HG02571 (cell line): ENCODE results near the gene CFAP92.
"Not testable (repeated sequence)": the region's sequence is repeated elsewhere in the genome, so short reads cannot be mapped to it uniquely, and the experiment has no call there.

Experiments
- ATAC-seq: cut with Tn5 transposase; IDR thresholded peaks from one replicate; pipeline ENCODE4 v1.9.1; 2021; ENCODE audit warnings: mild to moderate bottlenecking, moderate library complexity; ENCODE audit not compliant: unreplicated experiment

CFAP92 gene

DNA sequence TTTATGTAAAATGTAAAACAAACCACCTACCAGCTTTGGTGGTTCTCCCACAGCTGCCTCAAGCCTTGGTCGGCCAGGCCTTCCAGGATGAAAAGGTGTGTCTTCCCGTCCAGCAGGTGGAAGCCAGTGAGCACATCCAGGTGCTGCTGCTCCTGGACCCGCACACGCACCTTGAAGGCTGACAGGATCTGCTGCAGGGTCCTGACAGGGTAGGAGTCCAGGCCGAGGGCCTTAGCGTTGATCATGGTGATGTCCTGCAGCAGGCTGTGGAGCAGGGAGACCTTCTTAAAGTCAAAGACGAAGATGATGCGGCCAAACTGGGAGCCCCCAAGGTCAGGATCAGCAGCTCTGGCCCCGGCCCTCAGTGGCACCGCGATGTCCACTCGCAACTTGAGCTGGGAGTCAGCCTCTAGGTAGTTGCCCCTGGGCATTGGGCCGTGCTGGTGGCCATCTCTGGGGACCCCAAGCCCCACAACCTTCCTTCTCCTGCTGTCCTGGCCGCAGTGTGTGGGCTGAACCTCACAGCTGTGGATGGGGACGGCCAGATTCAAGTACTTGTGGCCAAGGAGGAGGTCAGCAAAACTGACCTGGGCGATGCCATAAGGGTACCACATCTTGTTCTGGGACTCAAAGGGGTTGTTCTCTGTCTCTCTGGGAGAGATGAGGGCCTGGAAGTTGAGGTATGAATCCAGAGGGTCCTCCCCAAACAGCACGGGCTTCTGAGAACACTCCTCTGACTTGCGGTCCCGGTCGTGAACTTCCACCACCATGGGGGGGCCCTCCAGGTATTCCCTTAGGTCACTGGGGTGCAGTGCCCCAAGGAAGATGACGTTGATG is 48.6 kb downstream of the CFAP92 start:
- no peak for ATAC-seq

DNA sequence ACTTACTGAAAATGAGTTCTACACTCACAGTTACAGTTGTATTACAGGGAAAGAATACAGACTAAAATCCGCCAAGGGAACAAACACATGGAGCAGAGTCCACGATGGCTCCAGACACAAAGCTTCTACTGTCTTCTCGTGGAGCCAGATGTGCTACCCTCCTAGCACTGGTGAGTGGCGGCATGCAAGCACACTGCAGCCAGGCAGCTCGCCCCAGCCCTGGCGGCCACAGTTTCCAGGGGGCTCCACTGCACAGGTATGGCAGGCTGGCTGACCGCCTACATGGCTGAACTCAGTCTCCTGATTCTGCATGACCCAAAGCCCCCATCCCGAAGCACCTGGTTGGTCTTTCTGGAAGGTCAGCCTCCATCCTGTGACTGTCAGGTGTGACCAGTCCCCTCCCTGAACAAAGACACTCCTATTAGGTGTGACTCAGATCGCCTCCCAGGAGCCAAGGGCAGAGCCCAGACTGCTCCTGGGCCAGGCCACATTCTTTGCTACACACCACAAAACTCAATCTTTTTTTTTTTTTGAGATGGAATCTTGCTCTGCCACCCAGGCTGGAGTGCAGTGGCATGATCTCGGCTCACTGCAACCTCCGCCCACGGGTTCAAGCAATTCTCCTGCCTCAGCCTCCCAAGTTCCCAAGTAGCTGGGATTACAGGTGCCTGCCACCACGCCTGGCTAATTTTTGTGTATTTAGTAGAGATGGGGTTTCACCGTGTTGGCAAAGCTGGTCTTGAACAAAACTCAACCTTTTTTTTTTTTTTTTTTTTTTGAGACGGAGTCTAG is 51.5 kb downstream of the CFAP92 start:
- no peak for ATAC-seq

DNA sequence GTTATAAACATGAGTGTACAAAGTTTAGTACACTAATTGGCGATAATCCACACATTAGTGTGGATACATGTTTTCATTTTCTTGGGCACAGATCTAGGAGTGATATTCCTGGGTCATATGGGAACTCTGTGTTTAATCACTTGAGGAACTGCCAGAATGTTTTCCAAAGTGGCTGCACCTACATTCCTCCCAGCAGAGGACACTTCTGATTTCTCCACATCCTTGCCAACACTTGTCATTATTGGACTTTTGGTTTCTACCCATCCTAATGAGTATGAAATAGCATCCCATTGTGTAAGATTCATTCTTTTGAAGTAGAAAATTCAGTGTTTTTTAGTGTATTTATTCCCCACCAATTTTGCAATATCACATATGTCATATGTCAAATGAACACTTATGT is 53.6 kb downstream of the CFAP92 start:
- ATAC-seq: no peak

DNA sequence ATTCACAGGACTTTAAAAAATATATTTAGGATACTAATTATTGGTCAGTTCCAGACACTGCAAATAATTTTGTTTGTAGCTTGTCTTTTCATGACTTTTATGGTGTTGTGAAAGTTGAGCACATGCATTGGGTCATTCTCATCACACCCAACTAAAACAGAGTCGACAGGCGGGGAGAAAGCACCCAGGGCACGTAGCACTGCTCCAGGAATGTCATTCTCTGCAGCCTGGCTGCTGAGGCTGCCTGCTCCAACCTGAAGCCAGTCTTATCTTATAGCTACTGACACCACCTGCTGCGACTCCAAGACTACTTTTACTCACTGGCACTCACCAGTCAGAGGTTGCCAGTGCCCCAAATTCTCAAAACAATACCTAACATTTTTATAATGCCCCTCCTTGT is 57.5 kb downstream of the CFAP92 start:
- ATAC-seq: no peak

DNA sequence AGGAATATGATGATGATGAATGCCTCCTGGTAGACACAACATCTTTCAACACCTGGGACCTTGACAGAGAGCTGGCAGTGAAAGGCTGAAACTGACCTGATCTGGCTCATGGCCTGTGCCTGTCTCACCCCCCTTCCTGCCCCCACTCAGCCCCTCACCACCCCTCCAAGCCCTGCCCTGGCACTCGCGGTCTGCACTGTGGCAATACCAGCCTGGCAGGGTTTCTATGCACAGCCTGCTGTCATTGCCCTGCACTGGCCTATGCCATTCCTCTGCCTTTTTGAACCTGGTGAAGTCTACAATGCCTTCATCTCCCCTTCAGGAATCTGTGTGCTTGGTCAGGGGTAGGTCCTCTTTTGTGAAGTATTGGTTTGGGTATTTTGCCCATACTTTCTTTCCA is 58.0 kb downstream of the CFAP92 start:
- ATAC-seq: no peak

DNA sequence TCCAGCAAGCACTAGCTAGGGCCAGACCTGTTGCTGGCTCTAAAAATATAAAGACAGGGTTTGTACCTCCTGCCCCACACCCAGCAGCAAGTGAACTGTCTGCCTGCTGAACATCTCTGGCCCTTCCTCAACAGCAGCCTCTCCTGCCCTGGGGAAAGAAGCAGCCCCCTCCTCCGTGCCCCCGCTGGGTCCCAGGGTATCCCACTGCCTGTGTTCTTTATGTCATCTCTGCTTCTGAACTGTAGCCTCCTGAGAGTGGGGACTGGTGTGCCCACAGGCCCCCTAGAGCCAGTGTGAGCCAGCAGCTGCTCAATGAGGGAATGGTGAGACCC is 60.0 kb downstream of the CFAP92 start:
- ATAC-seq: no peak

DNA sequence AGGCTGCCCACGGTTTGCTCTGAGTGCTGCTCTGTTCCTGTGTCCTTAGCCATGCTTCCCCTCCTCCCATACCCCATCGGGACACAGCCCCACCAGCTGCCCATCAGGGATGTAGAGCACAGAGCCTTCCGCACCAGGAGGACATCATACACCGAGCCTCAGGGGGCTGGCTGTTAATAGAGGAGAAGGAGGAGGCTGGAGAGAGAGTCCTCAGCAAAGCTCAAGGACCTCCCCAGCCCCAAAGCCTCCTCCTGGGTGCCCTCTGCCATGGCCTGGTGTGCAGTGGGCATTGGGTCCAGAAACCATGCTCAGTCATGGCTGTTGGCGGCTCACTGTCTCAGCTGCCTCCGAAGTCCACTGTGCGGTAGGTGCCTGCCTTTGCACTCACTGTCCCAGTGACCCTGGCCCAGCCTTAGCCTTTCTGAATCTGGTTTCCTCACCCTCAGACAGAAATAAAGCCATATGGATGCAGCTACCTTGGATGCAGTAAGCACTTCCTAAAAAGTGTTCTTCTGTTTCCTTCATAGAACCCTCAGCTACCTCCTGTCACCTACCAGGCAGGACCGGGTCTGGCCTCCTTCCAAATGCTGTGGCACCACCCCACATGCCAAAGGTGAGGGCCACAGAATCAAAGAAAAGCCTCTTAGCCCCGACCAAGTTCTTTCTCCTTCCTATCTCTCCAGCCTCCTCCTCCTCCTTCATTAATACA is 60.5 kb downstream of the CFAP92 start:
- ATAC-seq: no peak

DNA sequence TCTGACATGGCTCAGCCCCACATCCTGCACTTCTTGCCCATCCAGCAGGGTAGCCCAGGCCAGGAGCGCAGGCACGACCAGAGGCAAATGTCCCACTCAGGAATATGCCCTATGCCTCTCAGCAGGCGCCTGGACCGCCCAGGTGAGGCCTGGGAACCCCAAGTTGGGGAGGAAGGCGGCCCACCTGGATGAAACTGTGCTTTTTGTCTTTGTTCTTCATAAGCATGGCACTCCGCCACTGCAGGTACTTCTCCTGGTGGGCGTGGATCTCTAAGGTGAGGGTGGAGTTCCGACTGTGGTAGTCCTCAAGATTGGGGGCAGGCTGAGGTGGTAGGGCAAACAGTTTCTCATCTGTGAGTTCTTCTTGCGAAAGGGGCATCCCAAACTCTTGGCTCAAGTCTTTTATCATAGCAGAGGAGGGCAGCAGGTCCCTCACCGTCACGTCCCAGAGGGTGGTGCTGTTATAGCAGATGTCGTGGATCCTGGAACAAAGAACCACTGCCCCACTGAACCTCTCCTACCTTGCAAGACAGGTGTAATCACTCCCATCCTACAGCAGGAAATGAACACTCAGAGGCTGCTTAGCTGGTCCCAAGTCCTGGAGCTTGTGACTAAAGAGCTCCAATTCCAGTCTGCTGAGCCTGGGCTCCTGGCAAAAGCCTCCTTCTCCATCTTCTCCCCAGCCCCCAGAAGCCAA is 61.2 kb downstream of the CFAP92 start:
- no peak for ATAC-seq

DNA sequence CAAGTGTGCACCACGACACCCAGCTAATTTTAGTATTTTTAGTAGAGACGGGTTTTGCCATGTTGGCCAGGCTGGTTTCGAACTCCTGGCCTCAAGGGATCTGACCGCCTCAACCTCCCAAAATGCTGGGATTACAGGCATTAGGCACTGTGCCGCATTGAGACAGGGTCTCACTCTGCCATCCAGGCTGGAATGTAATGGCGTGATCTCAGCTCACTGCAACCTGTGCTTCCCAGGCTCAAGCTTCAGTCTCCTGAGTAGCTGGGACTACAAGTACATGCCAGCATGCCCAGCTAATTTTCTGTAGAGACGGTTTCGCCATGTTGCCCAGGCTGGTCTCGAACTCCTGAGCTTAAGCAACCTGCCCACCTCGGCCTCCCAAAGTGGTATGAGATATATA is 62.8 kb downstream of the CFAP92 start:
- ATAC-seq: no peak

DNA sequence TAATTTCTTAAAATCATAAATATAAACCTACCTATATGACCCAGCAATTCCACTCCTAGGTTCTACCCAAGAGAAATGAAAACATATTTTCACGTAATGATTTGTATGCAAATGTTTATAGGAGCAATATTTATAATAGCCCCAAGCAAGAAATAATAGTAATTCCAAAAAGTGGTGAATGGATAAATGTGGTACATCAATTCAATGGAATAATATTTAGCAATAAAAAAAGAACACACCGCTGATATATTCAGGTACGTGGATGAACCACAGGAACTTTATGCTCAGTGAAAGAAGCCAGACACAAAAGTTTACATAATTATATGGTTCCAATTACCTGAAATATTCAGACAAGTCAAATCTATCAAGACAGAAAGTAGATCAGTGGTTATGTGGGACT is 64.5 kb downstream of the CFAP92 start:
- no peak for ATAC-seq

DNA sequence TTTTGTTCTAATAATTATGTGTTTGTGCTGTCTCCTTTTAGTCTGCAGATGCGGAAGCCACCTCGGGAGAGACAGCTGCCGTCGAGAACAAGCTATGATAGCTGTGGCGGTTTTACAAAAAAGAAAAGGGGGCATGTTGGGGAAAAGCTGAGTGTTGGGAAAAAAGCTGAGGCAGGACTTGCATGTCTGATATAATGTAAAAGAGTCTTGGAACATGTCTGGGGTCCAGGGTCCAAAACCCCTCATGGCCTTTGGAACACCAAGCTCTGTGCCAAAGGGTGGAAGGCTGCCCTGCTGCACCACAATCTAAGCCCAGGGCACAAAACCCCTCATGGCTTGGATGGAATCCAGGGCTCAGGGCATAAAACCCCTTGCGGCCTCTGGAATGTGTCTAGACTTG is 69.9 kb downstream of the CFAP92 start:
- ATAC-seq: not testable (repeated sequence)

DNA sequence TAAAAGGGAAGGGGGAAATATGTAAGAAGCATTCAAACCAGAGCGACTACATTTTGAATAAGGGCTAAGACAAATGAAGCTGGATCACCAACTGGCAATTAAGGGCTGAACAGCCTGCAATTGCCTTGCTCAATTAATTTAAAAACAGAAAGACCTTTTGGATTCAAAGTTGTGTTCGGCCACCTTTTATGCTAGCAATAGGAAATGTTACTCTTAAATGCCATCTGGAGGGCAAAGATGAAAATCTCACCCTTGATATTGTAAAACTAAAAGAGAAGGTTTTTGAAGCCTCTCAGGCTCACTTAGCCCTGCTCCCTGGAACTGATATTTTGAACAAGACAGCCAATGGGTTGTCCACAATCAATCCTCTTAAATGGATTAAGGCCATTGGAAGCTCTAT is 70.3 kb downstream of the CFAP92 start:
- no peak for ATAC-seq

DNA sequence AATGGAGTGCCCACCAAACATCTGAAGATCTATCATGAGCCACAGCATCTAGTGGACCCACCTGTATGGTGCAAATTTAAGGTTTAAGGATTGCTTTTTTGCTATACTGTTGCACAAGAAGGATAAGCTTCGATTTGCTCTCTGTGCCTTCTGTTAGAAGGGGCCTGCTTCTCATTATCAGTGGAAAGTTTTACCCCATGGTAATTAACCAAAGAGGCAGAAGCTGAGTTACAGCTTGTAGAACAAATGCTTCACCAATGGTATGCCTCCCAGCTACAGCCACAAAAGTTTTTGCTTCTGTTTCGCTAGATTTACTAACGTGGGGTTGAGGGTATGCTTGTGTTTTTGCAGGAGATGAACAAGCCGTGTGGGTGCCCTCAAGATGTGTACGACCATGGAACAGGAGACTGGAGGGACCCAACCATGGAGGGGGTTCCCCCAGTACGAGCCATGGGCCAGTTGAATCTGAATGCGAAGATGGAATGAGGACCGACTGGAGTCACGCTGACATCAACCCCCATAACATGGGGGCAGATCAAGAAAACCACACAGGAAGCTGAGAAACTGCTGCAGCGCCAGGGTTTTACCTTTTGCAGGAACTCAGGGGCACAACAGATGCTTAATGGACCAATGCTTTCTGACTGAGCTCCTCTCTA is 70.9 kb downstream of the CFAP92 start:
- ATAC-seq: no peak

DNA sequence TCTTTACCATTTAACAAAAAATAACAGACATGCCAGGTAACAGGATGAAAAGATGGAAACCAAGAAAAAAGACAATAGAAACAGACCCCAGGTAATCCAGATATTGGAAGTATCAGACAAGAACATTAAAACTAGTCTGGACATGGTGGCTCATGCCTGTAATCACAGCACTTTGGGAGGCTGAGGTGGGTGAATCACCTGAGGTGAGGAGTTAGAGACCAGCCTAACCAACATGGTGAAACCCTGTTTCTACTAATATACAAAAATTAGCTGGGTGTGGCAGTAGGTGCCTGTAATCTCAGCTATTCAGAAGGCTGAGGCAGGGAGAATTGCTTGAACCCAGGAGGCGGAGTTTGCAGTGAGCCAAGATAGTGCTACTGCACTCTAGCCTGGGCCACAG is 73.9 kb downstream of the CFAP92 start:
- no peak for ATAC-seq

DNA sequence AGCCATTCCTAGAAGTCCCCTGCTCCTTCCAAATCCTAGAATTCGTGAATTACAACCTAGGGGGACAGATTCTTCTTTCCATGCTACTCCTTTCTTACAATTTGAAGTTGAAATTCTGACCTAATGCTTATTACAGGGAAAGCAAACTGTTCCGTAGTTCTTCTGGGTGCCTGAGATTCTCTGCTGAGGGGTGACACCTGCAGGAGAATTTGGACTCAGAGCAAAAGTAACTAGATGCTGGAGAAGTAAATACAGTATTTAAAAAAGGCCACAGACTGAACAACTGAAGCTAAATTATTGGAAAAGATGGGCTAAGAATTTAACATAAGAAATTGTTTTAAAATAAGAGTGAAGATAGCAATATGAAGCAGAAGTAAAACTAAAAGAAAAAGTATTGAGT is 76.6 kb downstream of the CFAP92 start:
- ATAC-seq: no peak

DNA sequence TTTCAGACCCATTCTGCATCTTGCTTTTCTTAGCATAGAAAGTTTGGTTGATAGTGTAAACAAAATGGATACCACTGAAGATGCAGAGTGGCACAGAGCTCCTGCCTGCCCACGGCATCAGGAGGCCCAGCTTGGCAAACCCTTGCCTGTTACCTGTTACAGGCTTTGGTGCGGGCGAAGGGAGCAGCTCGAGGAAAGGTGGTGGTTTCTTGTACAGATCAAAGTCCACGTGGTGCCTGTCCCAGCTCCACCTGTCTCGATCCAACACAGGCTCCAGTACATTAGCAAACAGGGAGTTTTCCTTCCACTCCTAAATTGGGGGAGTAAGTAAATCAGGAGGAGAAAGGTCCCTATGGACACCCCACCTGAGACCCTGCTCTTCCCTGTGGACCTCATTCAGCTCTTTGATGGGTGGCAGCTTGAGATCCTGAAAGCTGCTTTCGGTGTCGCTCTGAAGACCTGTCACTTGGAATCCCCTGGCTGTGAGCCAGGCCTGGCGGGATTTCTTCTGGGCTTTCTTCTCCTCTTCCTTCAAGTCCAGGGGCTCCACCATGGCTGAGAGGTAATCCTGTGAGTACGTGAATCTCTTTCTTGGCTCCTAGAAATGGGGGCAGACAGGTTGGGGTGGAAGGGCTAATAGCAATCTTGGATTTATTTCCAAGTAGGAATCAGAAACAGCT is 78.8 kb downstream of the CFAP92 start:
- no peak for ATAC-seq

DNA sequence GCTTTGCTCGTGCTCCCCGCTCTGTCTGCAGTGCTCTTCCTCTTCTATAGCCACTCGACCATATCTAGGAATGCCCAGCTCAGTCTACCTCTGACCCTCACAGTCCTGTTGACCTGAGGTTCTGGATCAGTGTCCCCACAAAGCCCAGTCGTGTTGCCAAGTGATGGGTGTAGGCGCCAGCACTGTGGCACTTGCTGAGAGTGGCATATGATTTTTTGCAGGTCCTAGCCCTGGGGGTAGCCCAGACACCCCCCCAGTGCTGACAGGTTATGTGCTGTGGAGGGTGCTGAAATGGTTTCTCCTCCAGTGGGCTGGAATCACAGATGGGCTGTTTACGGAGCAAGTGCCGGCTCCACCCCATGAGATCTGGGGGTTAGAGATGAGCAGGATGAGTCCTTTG is 82.0 kb downstream of the CFAP92 start:
- no peak for ATAC-seq

DNA sequence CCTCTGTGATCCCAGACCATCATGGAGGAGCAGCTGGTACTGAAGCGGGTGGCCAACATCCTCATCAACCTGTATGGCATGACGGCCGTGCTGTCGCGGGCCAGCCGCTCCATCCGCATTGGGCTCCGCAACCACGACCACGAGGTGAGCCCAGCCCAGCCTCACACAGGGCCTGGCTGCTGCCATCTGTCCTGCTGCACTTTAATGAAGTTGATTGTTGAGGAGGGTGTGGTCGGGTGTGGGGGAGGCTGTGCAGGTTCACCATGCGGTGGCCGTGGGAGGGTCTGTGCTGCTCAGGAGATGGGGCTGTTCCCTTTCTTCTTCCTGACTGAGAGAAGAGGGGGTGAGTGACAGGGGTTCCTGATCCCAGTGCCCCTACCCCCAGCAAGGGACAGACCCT is 83.9 kb downstream of the CFAP92 start:
- ATAC-seq: no peak

DNA sequence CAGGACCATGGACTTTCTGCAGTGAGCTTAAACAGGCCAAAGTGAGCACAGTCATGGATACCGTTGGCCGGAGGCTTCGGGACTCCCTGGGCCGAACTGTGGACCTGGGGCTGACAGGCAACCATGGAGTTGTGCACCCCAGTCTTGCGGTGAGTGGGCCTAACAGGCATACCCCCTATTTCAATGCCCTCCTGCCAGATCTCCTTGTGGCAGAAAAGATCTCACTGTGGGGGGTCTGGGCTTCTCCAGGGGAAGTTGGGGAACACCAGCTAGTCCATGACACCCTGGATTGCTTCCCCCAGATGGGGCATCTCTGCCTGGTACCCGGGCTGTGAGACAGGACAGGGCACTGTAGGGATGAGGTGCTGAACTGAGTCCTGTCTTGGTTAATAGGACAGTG is 84.9 kb downstream of the CFAP92 start:
- ATAC-seq: no peak
